Inferior parietal cortex (tissue), 1 donor: ENCODE data around the gene FTH1.
"Not testable (repeated sequence)": the region's sequence is repeated elsewhere in the genome, so short reads cannot be mapped to it uniquely, and the experiment has no call there.

Experiments used
- DNase-seq: peaks from one replicate; pipeline ENCODE4 v3.0.0-alpha.2; 2016; ENCODE audit errors: extremely low spot score

The FTH1 gene

GRCh38 chr11:61964058-61964665, 3.3 kb downstream of the FTH1 start:
- peak; percentile 6 for DNase-seq

GRCh38 chr11:61963282-61964057, 4.0 kb downstream of the FTH1 start:
- DNase-seq = peak; percentile 57

- DNase-seq = no peak
Measured at GRCh38 chr11:61963016-61963281, 4.5 kb downstream of the FTH1 start.

GRCh38 chr11:61962213-61963015, 5.0 kb downstream of the FTH1 start:
- DNase-seq = no peak

GRCh38 chr11:61961570-61962212, 5.7 kb downstream of the FTH1 start:
- peak; percentile 73 for DNase-seq

GRCh38 chr11:61960532-61960931, 6.9 kb downstream of the FTH1 start:
- DNase-seq = no peak

- no peak for DNase-seq
Measured at GRCh38 chr11:61959678-61960077, 7.8 kb downstream of the FTH1 start.

- no peak for DNase-seq
Measured at GRCh38 chr11:61959114-61959513, 8.3 kb downstream of the FTH1 start.

- no peak for DNase-seq
Measured at GRCh38 chr11:61958590-61958989, 8.8 kb downstream of the FTH1 start.

GRCh38 chr11:61957021-61957770, 10.2 kb downstream of the FTH1 start:
- no peak for DNase-seq

- DNase-seq = no peak
Measured at GRCh38 chr11:61956191-61957020, 11.0 kb downstream of the FTH1 start.

- DNase-seq = no peak
Measured at GRCh38 chr11:61955422-61956135, 11.9 kb downstream of the FTH1 start.

GRCh38 chr11:61954851-61955421, 12.5 kb downstream of the FTH1 start:
- DNase-seq = peak; percentile 30

- DNase-seq = peak; percentile 9
Measured at GRCh38 chr11:61954106-61954850, 13.2 kb downstream of the FTH1 start.

GRCh38 chr11:61953632-61954031, 13.8 kb downstream of the FTH1 start:
- not testable (repeated sequence) for DNase-seq

- no peak for DNase-seq
Measured at GRCh38 chr11:61952882-61953281, 14.6 kb downstream of the FTH1 start.

- DNase-seq = peak; percentile 3
Measured at GRCh38 chr11:61951484-61952135, 15.8 kb downstream of the FTH1 start.

- peak; percentile 69 for DNase-seq
Measured at GRCh38 chr11:61950035-61950547, 17.3 kb downstream of the FTH1 start, which contains the start of gene BEST1. TSS of gene BEST1 (plus strand) at chr11:61950351. CDS start at chr11:61951807, 1,456 bp downstream.
